HEK293T (cell line): ENCODE results near the gene PER3.

Source experiments
- CTCF ChIA-PET: fragments of 350-600 bp; formaldehyde crosslinking; extraction: SDS; loops from one replicate; lab custom pipeline; 2021; ENCODE audit warnings: antibody characterized with exemption, inconsistent platforms; lab: Yijun Ruan, JAX
- POLR2A ChIA-PET: fragments of 350-600 bp; formaldehyde crosslinking; extraction: SDS; loops from one replicate; lab custom pipeline; 2020; ENCODE audit warnings: antibody characterized with exemption, inconsistent platforms; lab: Yijun Ruan, JAX
- DNase-seq: peaks from one replicate; pipeline ENCODE4 v3.0.0; 2012; ENCODE audit warnings: mixed read lengths; ENCODE audit errors: extremely low spot score
- ARNT ChIP-seq: fragments of 450-650 bp; IDR thresholded peaks from 2 replicates; pipeline ENCODE4 v1.6.1; 2017; ENCODE audit warnings: mild to moderate bottlenecking
- BHLHE40 ChIP-seq: fragments of 450-650 bp; IDR thresholded peaks from 2 replicates; pipeline ENCODE4 v1.6.1; 2016; ENCODE audit warnings: mild to moderate bottlenecking, moderate library complexity, borderline replicate concordance
- CTBP1 ChIP-seq: fragments of 450-650 bp; IDR thresholded peaks from 2 replicates; pipeline ENCODE4 v1.6.1; 2016; ENCODE audit warnings: borderline replicate concordance
- ELF4 ChIP-seq: fragments of 450-650 bp; IDR thresholded peaks from 2 replicates; pipeline ENCODE4 v1.6.1; 2017; ENCODE audit warnings: antibody characterized with exemption
- FOXA1 ChIP-seq: fragments of 450-650 bp; IDR thresholded peaks from 2 replicates; pipeline ENCODE4 v1.6.1; 2016; ENCODE audit warnings: mild to moderate bottlenecking
- FOXK2 ChIP-seq: fragments of 450-650 bp; IDR thresholded peaks from 2 replicates; pipeline ENCODE4 v1.6.1; 2016; ENCODE audit warnings: mild to moderate bottlenecking
- FOXM1 ChIP-seq: fragments of 450-650 bp; IDR thresholded peaks from 2 replicates; pipeline ENCODE4 v1.6.1; 2017; ENCODE audit warnings: mild to moderate bottlenecking, borderline replicate concordance
- HDGF ChIP-seq: fragments of 450-650 bp; IDR thresholded peaks from 2 replicates; pipeline ENCODE4 v1.6.1; 2017; ENCODE audit warnings: antibody characterized with exemption, borderline replicate concordance
- L3MBTL2 ChIP-seq: fragments of 450-650 bp; conservative IDR thresholded peaks from 2 replicates; pipeline ENCODE4 v1.6.1; 2016; ENCODE audit warnings: mild to moderate bottlenecking
- LEF1 ChIP-seq: fragments of 450-650 bp; IDR thresholded peaks from 2 replicates; pipeline ENCODE4 v1.6.1; 2017; ENCODE audit warnings: mild to moderate bottlenecking, borderline replicate concordance
- NFRKB ChIP-seq: fragments of 450-650 bp; IDR thresholded peaks from 2 replicates; pipeline ENCODE4 v1.6.1; 2016; ENCODE audit warnings: mild to moderate bottlenecking, moderate library complexity
- PKNOX1 ChIP-seq: fragments of 450-650 bp; IDR thresholded peaks from 2 replicates; pipeline ENCODE4 v1.6.1; 2016
- SP1 ChIP-seq: fragments of 450-650 bp; IDR thresholded peaks from 2 replicates; pipeline ENCODE4 v1.6.1; 2017
- SUZ12 ChIP-seq: fragments of 450-650 bp; IDR thresholded peaks from 2 replicates; pipeline ENCODE4 v1.6.1; 2016; ENCODE audit warnings: mild to moderate bottlenecking
- TARDBP ChIP-seq: fragments of 450-650 bp; IDR thresholded peaks from 2 replicates; pipeline ENCODE4 v1.6.1; 2016
- ZNF384 ChIP-seq: fragments of 450-650 bp; IDR thresholded peaks from 2 replicates; pipeline ENCODE4 v1.6.1; 2016

The PER3 gene

GRCh38 chr1:7868070-7868780 lies 84.1 kb downstream of the PER3 start:
- TF ChIP-seq TARDBP (no peak), L3MBTL2 (no peak), LEF1 (no peak), SP1 (no peak), ARNT (no peak), FOXM1 (no peak), FOXK2 (no peak), ZNF384 (no peak), PKNOX1 (no peak), FOXA1 (no peak), CTBP1 (no peak), SUZ12 (no peak), ELF4 (no peak), HDGF (no peak), BHLHE40 (no peak), NFRKB (no peak)
- POLR2A ChIA-PET = no interaction called here
- CTCF ChIA-PET = no interaction called here

GRCh38 chr1:7869136-7869920 lies 85.2 kb downstream of the PER3 start:
- POLR2A ChIA-PET = no interaction called here
- no peak for DNase-seq
- CTCF ChIA-PET = no interaction called here

More at GRCh38 chr1:7868070-7868780, 84.1 kb downstream of the PER3 start:
- no peak for DNase-seq

GRCh38 chr1:7871136-7871535 lies 87.0 kb downstream of the PER3 start:
- POLR2A ChIA-PET = no interaction called here
- TF ChIP-seq FOXK2 (no peak), NFRKB (no peak), SUZ12 (no peak), CTBP1 (no peak), TARDBP (no peak), PKNOX1 (no peak), L3MBTL2 (no peak), ZNF384 (no peak), HDGF (no peak), SP1 (no peak), FOXA1 (no peak), FOXM1 (no peak), ELF4 (no peak), ARNT (no peak), BHLHE40 (no peak), LEF1 (no peak)
- CTCF ChIA-PET = no interaction called here
- no peak for DNase-seq

More at GRCh38 chr1:7869136-7869920, 85.2 kb downstream of the PER3 start:
- TF ChIP-seq ZNF384 (no peak), LEF1 (no peak), FOXM1 (no peak), PKNOX1 (no peak), SUZ12 (no peak), SP1 (no peak), FOXA1 (no peak), BHLHE40 (no peak)

- DNase-seq = no peak
- ChIA-PET CTCF (no interaction called here), POLR2A (no interaction called here)
- TF ChIP-seq ELF4 (no peak), BHLHE40 (no peak), NFRKB (no peak), SP1 (no peak), LEF1 (no peak), FOXM1 (no peak), SUZ12 (no peak), TARDBP (no peak), PKNOX1 (no peak), HDGF (no peak), CTBP1 (no peak), ZNF384 (no peak)
These were observed 90.0 kb downstream of the PER3 start for GRCh38 chr1:7873801-7874795.
